NK-92 (cell line): ENCODE measurements around the gene CRMP1.

ENCODE experiments used
- DNase-seq: peaks from one replicate; lab custom pipeline; 2025; ENCODE audit not compliant: unreplicated experiment; lab: John Stamatoyannopoulos, UW

The CRMP1 gene

DNA sequence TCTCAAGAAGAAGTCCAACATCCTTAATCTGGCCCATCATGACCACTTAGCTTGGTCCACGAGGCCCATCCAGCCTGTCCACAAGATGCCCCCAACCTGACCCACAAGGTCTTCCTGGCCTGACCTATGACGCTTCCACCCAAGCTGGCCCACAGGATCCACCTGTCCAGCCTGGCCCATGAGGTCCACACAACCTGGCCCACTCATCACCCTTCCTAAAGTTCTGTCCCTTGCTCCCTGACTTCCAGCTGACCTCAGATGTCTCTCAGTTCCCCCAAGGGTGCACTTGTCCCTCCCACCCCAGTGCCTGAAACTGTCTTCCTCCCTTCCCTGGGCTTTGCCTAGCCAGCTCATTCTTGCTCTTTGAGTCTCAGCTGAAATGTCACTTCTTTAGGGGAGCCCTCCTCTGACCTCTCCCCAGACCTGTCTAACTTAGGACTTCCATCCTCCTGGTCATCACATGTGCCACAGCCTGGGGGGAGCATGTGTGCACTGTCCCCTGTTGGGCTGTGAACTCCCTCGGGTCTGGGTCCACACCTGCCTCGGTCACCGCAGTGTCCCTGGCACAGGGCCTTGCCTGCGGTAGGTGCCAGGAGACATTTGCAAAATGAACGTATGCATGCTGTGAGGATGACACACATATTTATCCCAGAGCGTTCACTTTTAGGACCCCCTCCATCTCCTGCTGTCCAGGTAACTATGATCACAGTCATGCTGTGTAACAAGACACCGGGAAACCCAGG is 120.2 kb downstream of the CRMP1 start:
- no peak for DNase-seq
